Measurements from ENCODE around the gene ATG13. TPM values are rescaled to one million over a fixed set of nuclear protein-coding genes. Genes with fewer than 3 reads are reported as not detected.

Gene ATG13
- total RNA-seq, 2 donors from 2014 or later: 58.3 to 61.3 TPM

GRCh38 chr11:46674463-46675287 lies 57.3 kb downstream of the ATG13 start:
- peaks cover 22% of the 10 kb centered on the region for H3K4me1 ChIP-seq
- H3K27ac ChIP-seq: peak overlapping the region; percentile 81
- peaks cover 7% of the 10 kb centered on the region for H3K36me3 ChIP-seq
- intact Hi-C loops (cut with DNase I): no loop called here
- H3K4me3 ChIP-seq: no peak overlapping the region
- no peak for TF ChIP-seq CTCF (IDR thresholded peaks at IDR 0.05)
- no peaks in the 10 kb centered on the region for H3K9me3 ChIP-seq
- DNase-seq: peak; percentile 61
- peak overlapping the region in 1 of 2 donors; percentile 68 for H3K9ac ChIP-seq (ENCODE audit: low read depth in 2 of 2, low read length in 2 of 2)
- H3K27me3 ChIP-seq: no peaks in the 10 kb centered on the region

GRCh38 chr11:46675288-46675851 lies 58.0 kb downstream of the ATG13 start:
- Histone ChIP-seq H3K9ac (ENCODE audit: low read depth in 2 of 2, low read length in 2 of 2) (peak overlapping the region in 1 of 2 donors; percentile 68), H3K4me3 (no peak overlapping the region), H3K27me3 (no peaks in the 10 kb centered on the region), H3K4me1 (peaks cover 22% of the 10 kb centered on the region), H3K36me3 (peaks cover 12% of the 10 kb centered on the region), H3K27ac (peak overlapping the region; percentile 81), H3K9me3 (no peaks in the 10 kb centered on the region)
- no peak for TF ChIP-seq CTCF (IDR thresholded peaks at IDR 0.05)
- intact Hi-C loops (cut with DNase I): no loop called here
- DNase-seq: peak; percentile 73

GRCh38 chr11:46675949-46676348 lies 58.6 kb downstream of the ATG13 start:
- peak overlapping the region in 1 of 2 donors; percentile 68 for H3K9ac ChIP-seq (ENCODE audit: low read depth in 2 of 2, low read length in 2 of 2)
- H3K4me1 ChIP-seq: peaks cover 22% of the 10 kb centered on the region
- H3K36me3 ChIP-seq: peaks cover 16% of the 10 kb centered on the region
- H3K4me3 ChIP-seq: no peak overlapping the region
- TF ChIP-seq CTCF (IDR thresholded peaks at IDR 0.05): no peak
- peak overlapping the region; percentile 81 for H3K27ac ChIP-seq
- DNase-seq: no peak
- no peaks in the 10 kb centered on the region for H3K27me3 ChIP-seq
- intact Hi-C loops (cut with DNase I): no loop called here
- H3K9me3 ChIP-seq: no peaks in the 10 kb centered on the region

- H3K9me3 ChIP-seq: no peaks in the 10 kb centered on the region
- no peaks in the 10 kb centered on the region for H3K27me3 ChIP-seq
- peaks cover 22% of the 10 kb centered on the region for H3K36me3 ChIP-seq
- peaks cover 22% of the 10 kb centered on the region for H3K4me1 ChIP-seq
- no peak overlapping the region for H3K27ac ChIP-seq
- intact Hi-C loops (cut with DNase I): no loop called here
- no peak overlapping the region for H3K4me3 ChIP-seq
- TF ChIP-seq CTCF (IDR thresholded peaks at IDR 0.05): no peak
- no peak for DNase-seq
- H3K9ac ChIP-seq (ENCODE audit: low read depth in 2 of 2, low read length in 2 of 2): no peak overlapping the region
Measured at GRCh38 chr11:46676436-46677158, 59.2 kb downstream of the ATG13 start.

- Histone ChIP-seq H3K9me3 (no peaks in the 10 kb centered on the region), H3K27ac (no peak overlapping the region), H3K36me3 (peaks cover 28% of the 10 kb centered on the region), H3K4me3 (no peak overlapping the region), H3K4me1 (peaks cover 22% of the 10 kb centered on the region), H3K27me3 (no peaks in the 10 kb centered on the region), H3K9ac (ENCODE audit: low read depth in 2 of 2, low read length in 2 of 2) (no peak overlapping the region)
- no peak for DNase-seq
- TF ChIP-seq CTCF (IDR thresholded peaks at IDR 0.05): no peak
- intact Hi-C loops (cut with DNase I): no loop called here
Measured at GRCh38 chr11:46677169-46677568, 59.8 kb downstream of the ATG13 start.

Measured in colonic mucosa (tissue), 4 donors.